PFSK-1 (cell line): ENCODE results near the gene SLC35F1.

Experiments used
- FOXP2 ChIP-seq: optimal IDR thresholded peaks from 2 replicates; pipeline ENCODE3; 2011; ENCODE audit warnings: borderline replicate concordance, control low read depth, inconsistent platforms; ENCODE audit not compliant: insufficient read depth; ENCODE audit errors: extremely low read length, extremely low read depth
- POLR2AphosphoS5 ChIP-seq: IDR thresholded peaks from 2 replicates; pipeline ENCODE4 v1.6.1; 2012; ENCODE audit warnings: low read depth, mild to moderate bottlenecking, control low read depth, low read length, moderate library complexity
- REST ChIP-seq, 2 experiments: IDR thresholded peaks; 2 replicates each; pipeline versions ENCODE4 v1.6.1 to v1.8.0; 2011 to 2012; ENCODE audit warnings: low read depth in 2 of 2, low read length in 2 of 2, control low read depth in 1 of 2, inconsistent platforms in 1 of 2, mild to moderate bottlenecking in 1 of 2, moderate library complexity in 1 of 2; ENCODE audit not compliant: insufficient read depth in 1 of 2
- SIN3A ChIP-seq: IDR thresholded peaks from 2 replicates; pipeline ENCODE4 v1.6.1; 2012; ENCODE audit warnings: mild to moderate bottlenecking, low read length, moderate library complexity, borderline replicate concordance; ENCODE audit not compliant: insufficient read depth
- TAF1 ChIP-seq: IDR thresholded peaks from 2 replicates; pipeline ENCODE4 v1.6.1; 2012; ENCODE audit warnings: low read length, control low read depth, borderline replicate concordance; ENCODE audit not compliant: insufficient read depth

SLC35F1 gene

GRCh38 chr6:118128755-118129154 lies 221.7 kb downstream of the SLC35F1 start:
- no peak for TF ChIP-seq TAF1
- no peak for TF ChIP-seq REST (IDR thresholded peaks at IDR 0.05; ENCODE audit: insufficient read depth in 1 of 2, low read depth in 2 of 2, low read length in 2 of 2)

- TF ChIP-seq TAF1 (no peak), SIN3A (no peak), POLR2AphosphoS5 (no peak), FOXP2 (no peak), REST (IDR thresholded peaks at IDR 0.05; ENCODE audit: insufficient read depth in 1 of 2, low read depth in 2 of 2, low read length in 2 of 2) (no peak)
These were observed 227.1 kb downstream of the SLC35F1 start for GRCh38 chr6:118134206-118134605.

GRCh38 chr6:118134736-118135135 lies 227.7 kb downstream of the SLC35F1 start:
- TF ChIP-seq FOXP2: no peak
- TF ChIP-seq TAF1: no peak
- TF ChIP-seq REST (IDR thresholded peaks at IDR 0.05; ENCODE audit: insufficient read depth in 1 of 2, low read depth in 2 of 2, low read length in 2 of 2): no peak
- TF ChIP-seq POLR2AphosphoS5: no peak
- no peak for TF ChIP-seq SIN3A

GRCh38 chr6:118135371-118135770 lies 228.3 kb downstream of the SLC35F1 start:
- TF ChIP-seq REST (IDR thresholded peaks at IDR 0.05; ENCODE audit: insufficient read depth in 1 of 2, low read depth in 2 of 2, low read length in 2 of 2) (no peak), TAF1 (no peak), SIN3A (no peak), POLR2AphosphoS5 (no peak), FOXP2 (no peak)

GRCh38 chr6:118141211-118141610 lies 234.1 kb downstream of the SLC35F1 start:
- no peak for TF ChIP-seq TAF1
- no peak for TF ChIP-seq REST (IDR thresholded peaks at IDR 0.05; ENCODE audit: insufficient read depth in 1 of 2, low read depth in 2 of 2, low read length in 2 of 2)
- no peak for TF ChIP-seq POLR2AphosphoS5
- no peak for TF ChIP-seq FOXP2
